Endothelial cell of umbilical vein (primary cell): ENCODE data around the gene RAD51C. TPM values are rescaled to one million over a fixed set of nuclear protein-coding genes. Genes with fewer than 3 reads are reported as not detected.
"Not testable (repeated sequence)": the region's sequence is repeated elsewhere in the genome, so short reads cannot be mapped to it uniquely, and the experiment has no call there.

Experiments
- BruUV-seq: library from RNA; stranded (reverse); fragments of 400-500 nt; replicated peaks from 2 replicates; lab custom pipeline; 2021; lab: Mats Ljungman, UMichigan
- CTCF ChIA-PET: fragments of 300-600, 350-600 bp; sonication (Branson Sonifier 250); formaldehyde crosslinking; loops from one replicate; lab custom pipeline; 2021; ENCODE audit warnings: antibody characterized with exemption, inconsistent platforms; lab: Charles Lee
- POLR2A ChIA-PET: fragments of 300-600, 350-600 bp; sonication (Branson Sonifier 250); formaldehyde crosslinking; loops from one replicate; lab custom pipeline; 2021; ENCODE audit warnings: antibody characterized with exemption, inconsistent platforms; lab: Charles Lee
- DNase-seq: peaks from one replicate; pipeline ENCODE4 v3.0.0-alpha.2; 2011; ENCODE audit warnings: low read depth, low spot score
- FAIRE-seq: peaks from 2 replicates; lab custom pipeline; 2011; peaks lifted over from hg19 to GRCh38; lab: Jason Lieb, UNC
- H2AFZ ChIP-seq: 2 replicates; pipeline ENCODE4 v1.6.0; 2012; ENCODE audit warnings: low read depth, low read length, control low read depth, inconsistent platforms
- H3K27ac ChIP-seq: 2 replicates; pipeline ENCODE4 v1.5.1; 2011; ENCODE audit warnings: low read depth, mild to moderate bottlenecking, control low read depth, low read length, moderate library complexity; ENCODE audit not compliant: insufficient read depth
- H3K27me3 ChIP-seq, 2 experiments: 2 replicates each; pipeline versions ENCODE4 v1.6.0 to v1.6.1; 2011; ENCODE audit warnings: low read length in 2 of 2, mixed read lengths in 1 of 2; ENCODE audit not compliant: control insufficient read depth in 2 of 2, insufficient read depth in 2 of 2
- H3K36me3 ChIP-seq, 2 experiments: 2 replicates in 1 of 2; 3 replicates in 1 of 2; pipeline ENCODE4 v1.5.1; 2011; ENCODE audit warnings: low read length in 2 of 2, mild to moderate bottlenecking in 1 of 2, moderate library complexity in 1 of 2; ENCODE audit not compliant: control insufficient read depth in 2 of 2, insufficient read depth in 2 of 2; ENCODE audit errors: extremely low read depth in 1 of 2
- H3K4me1 ChIP-seq: 3 replicates; pipeline ENCODE4 v1.5.1; 2011; ENCODE audit warnings: mild to moderate bottlenecking, low read length; ENCODE audit not compliant: control insufficient read depth, insufficient read depth; ENCODE audit errors: extremely low read depth
- H3K4me2 ChIP-seq: 2 replicates; pipeline ENCODE4 v1.6.1; 2011; ENCODE audit warnings: low read length, control low read depth, mixed read lengths; ENCODE audit not compliant: insufficient read depth
- H3K4me3 ChIP-seq, 3 experiments: fragments of 200-600 bp in 1 of 3; sonication (generic), shearing (Covaris generic) in 1 of 3; replicated peaks in 1 of 3; 2 replicates each; pipeline ENCODE4 v1.5.1; 2011 to 2016; ENCODE audit warnings: control low read depth in 3 of 3, low read length in 3 of 3, mild to moderate bottlenecking in 2 of 3, inconsistent platforms in 1 of 3, low read depth in 1 of 3, moderate library complexity in 1 of 3; ENCODE audit not compliant: insufficient read depth in 1 of 3
- H3K79me2 ChIP-seq: 2 replicates; pipeline ENCODE4 v1.6.0; 2012; ENCODE audit warnings: low read length, inconsistent platforms; ENCODE audit not compliant: control insufficient read depth, insufficient read depth
- H3K9ac ChIP-seq: replicated peaks from 2 replicates; pipeline ENCODE3; 2011; ENCODE audit warnings: low read length, control low read depth; ENCODE audit not compliant: insufficient read depth; ENCODE audit errors: extremely low read depth
- H3K9me1 ChIP-seq: replicated peaks from 3 replicates; pipeline ENCODE4 v1.6.0; 2011; ENCODE audit warnings: mild to moderate bottlenecking, low read length; ENCODE audit not compliant: control insufficient read depth, insufficient read depth; ENCODE audit errors: extremely low read depth
- H3K9me3 ChIP-seq: replicated peaks from 2 replicates; pipeline ENCODE4 v1.5.1; 2012; ENCODE audit warnings: low read length, inconsistent platforms; ENCODE audit not compliant: control insufficient read depth, insufficient read depth
- H4K20me1 ChIP-seq: replicated peaks from 2 replicates; pipeline ENCODE3; 2011; ENCODE audit warnings: mild to moderate bottlenecking, low read length; ENCODE audit not compliant: control insufficient read depth, insufficient read depth; ENCODE audit errors: extremely low read depth
- EZH2 ChIP-seq: IDR thresholded peaks from 2 replicates; pipeline ENCODE4 v1.6.1; 2012; ENCODE audit warnings: borderline replicate concordance, low read depth, mild to moderate bottlenecking, moderate library complexity, low read length, inconsistent platforms; ENCODE audit not compliant: severe bottlenecking
- FOS ChIP-seq: IDR thresholded peaks from 2 replicates; pipeline ENCODE4 v1.6.1; 2011; ENCODE audit warnings: mild to moderate bottlenecking, low read length, moderate library complexity, borderline replicate concordance; ENCODE audit not compliant: insufficient read depth
- GATA2 ChIP-seq: IDR thresholded peaks from 2 replicates; pipeline ENCODE4 v1.7.0; 2011; ENCODE audit warnings: low read depth, mild to moderate bottlenecking, moderate library complexity, mixed read lengths, low read length; ENCODE audit not compliant: insufficient read length, insufficient read depth
- JUN ChIP-seq: IDR thresholded peaks from 2 replicates; pipeline ENCODE4 v1.6.1; 2011; ENCODE audit warnings: borderline replicate concordance, low read depth; ENCODE audit not compliant: insufficient read length, insufficient read depth
- MYC ChIP-seq: IDR thresholded peaks from one replicate; pipeline ENCODE4 v1.6.1; 2011; ENCODE audit warnings: mild to moderate bottlenecking, low read depth, low read length
- POLR2A ChIP-seq: IDR thresholded peaks from 2 replicates; pipeline ENCODE4 v1.6.1; 2012; ENCODE audit warnings: low read depth, mild to moderate bottlenecking, control low read depth, low read length
- POLR2AphosphoS5 ChIP-seq: IDR thresholded peaks from 2 replicates; pipeline ENCODE4 v1.6.1; 2012; ENCODE audit warnings: low read depth, mild to moderate bottlenecking, control low read depth, low read length, moderate library complexity; ENCODE audit not compliant: insufficient read depth
- dilution Hi-C: fragments of 300-500 bp; cut with MboI; formaldehyde crosslinking; loops from one replicate; pipeline ENCODE4 v1.15.0; 2019; ENCODE audit warnings: low sequenced_read_pairs; ENCODE audit not compliant: extremely low pct_ligation_motif_present
- intact Hi-C: fragments of 100-400 bp; cut with micrococcal nuclease; formaldehyde crosslinking; loops from one replicate; pipeline ENCODE4 v1.10.0; 2022
- polyA plus RNA-seq, 4 experiments: library from polyadenylated mRNA; depleted of rRNA in 3 of 4; stranded (reverse) in 3 of 4; unstranded in 1 of 4; fragments of >200 nt; gene quantifications; 2 replicates each; pipeline versions ENCODE4 v1.2.1 to v1.2.3, GENCODE V29; 2011 to 2012; ENCODE audit warnings: missing spikeins in 1 of 4
- total RNA-seq: library from RNA; stranded (reverse); gene quantifications from 2 replicates; pipeline ENCODE4 v1.2.3, GENCODE V29; 2021
- TF ChIP-seq, protein P1 (sequence below), 2 donors: IDR thresholded peaks; 1 replicate in 1 of 2; 2 replicates in 1 of 2; pipeline ENCODE4 v1.5.1; 2011; ENCODE audit warnings: low read length in 2 of 2, mild to moderate bottlenecking in 2 of 2, moderate library complexity in 2 of 2, control low read depth in 1 of 2, inconsistent platforms in 1 of 2, low read depth in 1 of 2; ENCODE audit not compliant: insufficient read depth in 1 of 2; ENCODE audit errors: extremely low read depth in 1 of 2
- TF ChIP-seq, protein P2 (sequence below): IDR thresholded peaks from 2 replicates; pipeline ENCODE4 v1.6.1; 2011; ENCODE audit not compliant: insufficient read depth, insufficient read length

Gene RAD51C
- total and polyA plus RNA-seq, 2 donors (not counting 3 experiments of a cell fraction or from before 2014, with no cell fraction given), result 24.8 to 38.9 TPM

DNA sequence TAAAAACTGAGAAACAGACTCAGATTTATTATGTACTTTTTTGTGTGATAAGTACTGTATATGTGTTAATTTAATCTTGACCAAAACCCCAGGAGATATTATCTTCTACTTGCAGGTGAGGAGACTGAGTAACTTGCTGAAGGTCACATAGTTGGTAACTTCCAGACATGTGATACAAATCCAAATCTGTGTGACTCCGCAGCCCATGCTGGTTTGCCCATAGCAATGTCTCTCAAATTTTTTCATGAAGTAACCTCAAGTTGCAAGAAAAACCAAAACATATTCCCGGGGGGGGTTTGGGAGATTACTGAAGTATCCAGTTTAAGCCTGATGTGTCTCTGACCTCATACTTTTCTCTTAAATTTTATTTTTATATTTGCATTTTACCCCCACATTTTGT lies 3.9 kb upstream of the RAD51C start:
- no peaks in the 10 kb centered on the region for H3K9me1 ChIP-seq
- no peak overlapping the region for H3K4me3 ChIP-seq
- no peak overlapping the region for H2AFZ ChIP-seq
- no peaks in the 10 kb centered on the region for H3K27me3 ChIP-seq
- TF ChIP-seq GATA2, result no peak
- TF ChIP-seq POLR2AphosphoS5, result no peak
- TF ChIP-seq, protein P1, sequence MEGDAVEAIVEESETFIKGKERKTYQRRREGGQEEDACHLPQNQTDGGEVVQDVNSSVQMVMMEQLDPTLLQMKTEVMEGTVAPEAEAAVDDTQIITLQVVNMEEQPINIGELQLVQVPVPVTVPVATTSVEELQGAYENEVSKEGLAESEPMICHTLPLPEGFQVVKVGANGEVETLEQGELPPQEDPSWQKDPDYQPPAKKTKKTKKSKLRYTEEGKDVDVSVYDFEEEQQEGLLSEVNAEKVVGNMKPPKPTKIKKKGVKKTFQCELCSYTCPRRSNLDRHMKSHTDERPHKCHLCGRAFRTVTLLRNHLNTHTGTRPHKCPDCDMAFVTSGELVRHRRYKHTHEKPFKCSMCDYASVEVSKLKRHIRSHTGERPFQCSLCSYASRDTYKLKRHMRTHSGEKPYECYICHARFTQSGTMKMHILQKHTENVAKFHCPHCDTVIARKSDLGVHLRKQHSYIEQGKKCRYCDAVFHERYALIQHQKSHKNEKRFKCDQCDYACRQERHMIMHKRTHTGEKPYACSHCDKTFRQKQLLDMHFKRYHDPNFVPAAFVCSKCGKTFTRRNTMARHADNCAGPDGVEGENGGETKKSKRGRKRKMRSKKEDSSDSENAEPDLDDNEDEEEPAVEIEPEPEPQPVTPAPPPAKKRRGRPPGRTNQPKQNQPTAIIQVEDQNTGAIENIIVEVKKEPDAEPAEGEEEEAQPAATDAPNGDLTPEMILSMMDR (IDR thresholded peaks at IDR 0.05; ENCODE audit: extremely low read depth in 1 of 2, insufficient read depth in 1 of 2, low read depth in 1 of 2, low read length in 2 of 2), result no peak
- TF ChIP-seq, protein P2, sequence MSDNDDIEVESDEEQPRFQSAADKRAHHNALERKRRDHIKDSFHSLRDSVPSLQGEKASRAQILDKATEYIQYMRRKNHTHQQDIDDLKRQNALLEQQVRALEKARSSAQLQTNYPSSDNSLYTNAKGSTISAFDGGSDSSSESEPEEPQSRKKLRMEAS, result no peak
- no peak for TF ChIP-seq EZH2
- no peak for TF ChIP-seq JUN
- no peak for TF ChIP-seq POLR2A
- no peak for TF ChIP-seq FOS
- TF ChIP-seq MYC, result no peak
- DNase-seq (no peak), FAIRE-seq (no peak)
- CTCF ChIA-PET, result no interaction called here
- H3K9me3 ChIP-seq, result no peaks in the 10 kb centered on the region
- H3K4me1 ChIP-seq, result peaks cover 9% of the 10 kb centered on the region
- H4K20me1 ChIP-seq, result no peaks in the 10 kb centered on the region
- POLR2A ChIA-PET, result no interaction called here
- intact Hi-C loops, result no loop called here
- dilution Hi-C loops, result no loop called here
- H3K4me2 ChIP-seq, result no peak overlapping the region
- no TSS peak for BruUV-seq
- H3K27ac ChIP-seq, result no peak overlapping the region
- no peak overlapping the region for H3K9ac ChIP-seq
- peaks cover 11% of the 10 kb centered on the region for H3K79me2 ChIP-seq
- H3K36me3 ChIP-seq, result no peaks in the 10 kb centered on the region

DNA sequence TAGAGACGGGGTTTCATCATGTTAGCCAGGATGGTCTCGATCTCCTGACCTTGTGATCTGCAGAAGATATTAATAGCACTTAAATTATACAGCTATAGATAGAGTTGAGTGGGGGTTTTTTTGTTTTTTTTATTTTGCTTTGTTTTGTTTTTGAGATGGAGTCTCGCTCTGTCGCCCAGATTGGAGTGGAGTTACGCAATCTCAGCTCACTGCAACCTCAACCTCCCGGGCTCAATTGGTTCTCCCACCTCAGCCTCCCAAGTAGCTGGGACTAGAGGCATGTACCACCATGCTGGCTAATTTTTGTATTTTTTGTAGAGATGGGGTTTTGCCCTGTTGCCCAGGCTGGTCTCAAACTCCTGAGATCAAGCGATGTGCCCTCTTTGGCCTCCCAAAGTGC lies 2.4 kb upstream of the RAD51C start:
- H2AFZ ChIP-seq, H3K36me3 ChIP-seq, H3K27me3 ChIP-seq, BruUV-seq, intact Hi-C loops, DNase-seq, dilution Hi-C loops, H3K27ac ChIP-seq, H3K4me3 ChIP-seq, FAIRE-seq, CTCF ChIA-PET, H4K20me1 ChIP-seq, H3K9ac ChIP-seq, H3K9me3 ChIP-seq, H3K4me2 ChIP-seq, H3K9me1 ChIP-seq: not testable (repeated sequence)
- Histone ChIP-seq H3K79me2 (peaks cover 22% of the 10 kb centered on the region), H3K4me1 (peaks cover 14% of the 10 kb centered on the region)
- POLR2A ChIA-PET, result interaction anchor here (0.6 kb wide), 1 partner anchor 266 kb away, joined by 3 read pairs; no protein-coding TSS in a partner anchor
